HFFc6 (cell line): ENCODE measurements around the gene OR6J1. TPM values are rescaled to one million over a fixed set of nuclear protein-coding genes. Genes with fewer than 3 reads are reported as not detected.

Experiments
- DNase-seq: peaks from one replicate; pipeline ENCODE4 v3.0.0-alpha.2; 2018
- H3K27ac Mint-ChIP-seq: 2 replicates; pipeline ENCODE4 v1.8.0; 2020; ENCODE audit warnings: mild to moderate bottlenecking, mixed read lengths
- H3K27me3 Mint-ChIP-seq: 2 replicates; pipeline ENCODE4 v1.8.0; 2021; ENCODE audit warnings: mild to moderate bottlenecking, moderate library complexity, mixed read lengths; ENCODE audit not compliant: insufficient read depth
- H3K36me3 Mint-ChIP-seq: 2 replicates; pipeline ENCODE4 v1.8.0; 2021; ENCODE audit warnings: low read depth, mixed read lengths
- H3K4me1 Mint-ChIP-seq: 2 replicates; pipeline ENCODE4 v1.8.0; 2020; ENCODE audit warnings: low read depth, mixed read lengths
- H3K4me3 Mint-ChIP-seq: 2 replicates; pipeline ENCODE4 v1.8.0; 2020; ENCODE audit warnings: mild to moderate bottlenecking, moderate library complexity, mixed read lengths
- H3K9me3 Mint-ChIP-seq: 2 replicates; pipeline ENCODE4 v1.8.0; 2020; ENCODE audit warnings: mild to moderate bottlenecking, mixed read lengths
- CTCF ChIP-seq: fragments of 200-600 bp; sonication (generic); IDR thresholded peaks from 2 replicates; pipeline ENCODE4 v1.5.0; 2021; ENCODE audit warnings: antibody characterized with exemption, mild to moderate bottlenecking
- total RNA-seq, 6 experiments: library from RNA; stranded (reverse); fragmentation: NEBNext Ultra II Directional; extraction: Animal tissue kit (Norgen Biotek cat#: 25700); gene quantifications; 2 replicates in 1 of 6; 3 replicates in 5 of 6; pipeline ENCODE4 v1.2.3, GENCODE V29; 2021

Gene OR6J1
- total RNA-seq, 6 experiments from 2014 or later: not detected

GRCh38 chr14:22650960-22651521 is 6.9 kb upstream of the OR6J1 start:
- no peak for DNase-seq
- no peak overlapping the region for H3K4me3 Mint-ChIP-seq
- H3K36me3 Mint-ChIP-seq: no peaks in the 10 kb centered on the region
- no peak for TF ChIP-seq CTCF
- no peaks in the 10 kb centered on the region for H3K9me3 Mint-ChIP-seq
- H3K27ac Mint-ChIP-seq: no peak overlapping the region
- no peaks in the 10 kb centered on the region; the same call in 1 of the 2 replicates for H3K27me3 Mint-ChIP-seq
- peaks cover 16% of the 10 kb centered on the region for H3K4me1 Mint-ChIP-seq

GRCh38 chr14:22650046-22650739 is 6.0 kb upstream of the OR6J1 start:
- peaks cover 2% of the 10 kb centered on the region; the same call in 1 of the 2 replicates for H3K27me3 Mint-ChIP-seq
- H3K27ac Mint-ChIP-seq: no peak overlapping the region
- no peaks in the 10 kb centered on the region for H3K36me3 Mint-ChIP-seq
- no peaks in the 10 kb centered on the region for H3K9me3 Mint-ChIP-seq
- H3K4me3 Mint-ChIP-seq: no peak overlapping the region
- DNase-seq: no peak
- TF ChIP-seq CTCF: no peak
- peaks cover 17% of the 10 kb centered on the region for H3K4me1 Mint-ChIP-seq

GRCh38 chr14:22648506-22648905 is 4.4 kb upstream of the OR6J1 start:
- DNase-seq: no peak
- H3K4me3 Mint-ChIP-seq: no peak overlapping the region
- no peaks in the 10 kb centered on the region for H3K36me3 Mint-ChIP-seq
- no peak overlapping the region for H3K27ac Mint-ChIP-seq
- peaks cover 2% of the 10 kb centered on the region for H3K27me3 Mint-ChIP-seq
- TF ChIP-seq CTCF: no peak
- H3K9me3 Mint-ChIP-seq: no peaks in the 10 kb centered on the region
- H3K4me1 Mint-ChIP-seq: peaks cover 17% of the 10 kb centered on the region

GRCh38 chr14:22646570-22647254 is 2.6 kb upstream of the OR6J1 start:
- H3K36me3 Mint-ChIP-seq: no peaks in the 10 kb centered on the region
- no peak overlapping the region for H3K4me3 Mint-ChIP-seq
- peak; percentile 64 for DNase-seq
- no peak for TF ChIP-seq CTCF
- H3K9me3 Mint-ChIP-seq: no peaks in the 10 kb centered on the region
- peaks cover 16% of the 10 kb centered on the region for H3K4me1 Mint-ChIP-seq
- H3K27me3 Mint-ChIP-seq: peaks cover 2% of the 10 kb centered on the region
- peak overlapping the region; percentile 15 for H3K27ac Mint-ChIP-seq

- Mint-ChIP-seq H3K4me1 (peaks cover 18% of the 10 kb centered on the region), H3K4me3 (no peak overlapping the region), H3K9me3 (no peaks in the 10 kb centered on the region), H3K27me3 (peaks cover 3% of the 10 kb centered on the region), H3K27ac (no peak overlapping the region), H3K36me3 (no peaks in the 10 kb centered on the region)
- TF ChIP-seq CTCF: no peak
- no peak for DNase-seq
These were observed 2.3 kb downstream of the OR6J1 start for GRCh38 chr14:22641846-22642245.
